RWPE1 (cell line): Measurements from ENCODE around the gene LAMA5.

Experiments used
- CTCF ChIA-PET: fragments of 350-600 bp; sonication (Branson Sonifier 250); formaldehyde crosslinking; extraction: SDS; loops from one replicate; lab custom pipeline; 2021; lab: Yijun Ruan, JAX
- POLR2A ChIA-PET: fragments of 400-600 bp; formaldehyde crosslinking; extraction: SDS; loops from one replicate; lab custom pipeline; 2020; ENCODE audit warnings: antibody characterized with exemption; ENCODE audit not compliant: low non-redundant PET; lab: Yijun Ruan, JAX
- DNase-seq: peaks from one replicate; pipeline ENCODE4 v3.0.0; 2012; ENCODE audit warnings: low spot score
- H3K27ac ChIP-seq: fragments of 450-650 bp; 2 replicates; pipeline ENCODE4 v1.5.1; 2017
- TF ChIP-seq, protein P1 (sequence below): fragments of 450-650 bp; conservative IDR thresholded peaks from 2 replicates; pipeline ENCODE4 v1.5.1; 2017; ENCODE audit warnings: low read depth, mild to moderate bottlenecking

Gene LAMA5

DNA sequence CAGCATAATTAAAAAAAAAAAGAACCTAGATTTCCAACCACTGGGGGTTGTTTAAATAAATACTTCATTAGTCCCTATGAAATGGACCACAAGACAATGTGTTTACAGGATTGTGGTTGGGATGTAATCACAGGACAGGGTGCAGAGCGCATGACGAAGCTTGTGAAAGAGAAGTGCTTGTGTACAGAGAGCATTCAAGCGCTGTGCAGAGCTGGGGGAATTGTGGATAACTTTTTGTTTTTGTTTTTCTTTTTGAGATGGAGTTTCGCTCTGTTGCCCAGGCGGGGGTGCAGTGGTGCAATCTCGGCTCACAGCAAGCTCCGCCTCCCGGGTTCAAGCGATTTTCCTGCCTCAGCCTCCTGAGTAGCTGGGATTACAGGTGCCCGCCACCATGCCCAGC, 22.3 kb downstream of the LAMA5 start:
- POLR2A ChIA-PET = no interaction called here
- TF ChIP-seq, protein P1, sequence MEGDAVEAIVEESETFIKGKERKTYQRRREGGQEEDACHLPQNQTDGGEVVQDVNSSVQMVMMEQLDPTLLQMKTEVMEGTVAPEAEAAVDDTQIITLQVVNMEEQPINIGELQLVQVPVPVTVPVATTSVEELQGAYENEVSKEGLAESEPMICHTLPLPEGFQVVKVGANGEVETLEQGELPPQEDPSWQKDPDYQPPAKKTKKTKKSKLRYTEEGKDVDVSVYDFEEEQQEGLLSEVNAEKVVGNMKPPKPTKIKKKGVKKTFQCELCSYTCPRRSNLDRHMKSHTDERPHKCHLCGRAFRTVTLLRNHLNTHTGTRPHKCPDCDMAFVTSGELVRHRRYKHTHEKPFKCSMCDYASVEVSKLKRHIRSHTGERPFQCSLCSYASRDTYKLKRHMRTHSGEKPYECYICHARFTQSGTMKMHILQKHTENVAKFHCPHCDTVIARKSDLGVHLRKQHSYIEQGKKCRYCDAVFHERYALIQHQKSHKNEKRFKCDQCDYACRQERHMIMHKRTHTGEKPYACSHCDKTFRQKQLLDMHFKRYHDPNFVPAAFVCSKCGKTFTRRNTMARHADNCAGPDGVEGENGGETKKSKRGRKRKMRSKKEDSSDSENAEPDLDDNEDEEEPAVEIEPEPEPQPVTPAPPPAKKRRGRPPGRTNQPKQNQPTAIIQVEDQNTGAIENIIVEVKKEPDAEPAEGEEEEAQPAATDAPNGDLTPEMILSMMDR = no peak
- no peak for DNase-seq
- peak overlapping the region; percentile 61 for H3K27ac ChIP-seq
- CTCF ChIA-PET = interaction anchor here (1.5 kb wide), 1 partner anchor 14 kb away, joined by 3 read pairs; no protein-coding TSS in a partner anchor

DNA sequence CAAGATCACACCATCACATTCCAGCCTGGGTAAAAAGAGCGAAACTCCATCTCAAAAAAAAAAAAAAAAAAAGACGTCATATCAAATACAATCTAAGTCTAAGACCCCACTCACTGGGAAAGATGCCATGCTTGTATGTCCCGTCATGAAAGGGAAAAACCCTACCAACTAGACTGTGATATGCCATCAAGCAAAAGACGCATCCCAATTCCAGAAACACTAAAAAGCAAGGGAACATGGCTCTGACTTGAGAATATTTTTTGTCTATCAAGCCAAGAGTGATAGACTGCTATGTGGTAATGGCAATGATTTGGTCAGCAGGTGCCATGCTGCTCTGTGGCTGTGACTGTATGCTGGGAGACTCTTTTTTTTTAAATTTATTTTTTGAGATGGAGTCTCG, 23.0 kb downstream of the LAMA5 start:
- TF ChIP-seq, protein P1 = no peak
- ChIA-PET CTCF (interaction anchor here (0.6 to 1.5 kb wide), 2 partner anchors 8 to 14 kb away, joined by 3 read pairs; no protein-coding TSS in a partner anchor), POLR2A (interaction anchor here (0.6 kb wide), 1 partner anchor 355 kb away, joined by 3 read pairs; no protein-coding TSS in a partner anchor)
- H3K27ac ChIP-seq = peak overlapping the region; percentile 61
- DNase-seq = no peak

DNA sequence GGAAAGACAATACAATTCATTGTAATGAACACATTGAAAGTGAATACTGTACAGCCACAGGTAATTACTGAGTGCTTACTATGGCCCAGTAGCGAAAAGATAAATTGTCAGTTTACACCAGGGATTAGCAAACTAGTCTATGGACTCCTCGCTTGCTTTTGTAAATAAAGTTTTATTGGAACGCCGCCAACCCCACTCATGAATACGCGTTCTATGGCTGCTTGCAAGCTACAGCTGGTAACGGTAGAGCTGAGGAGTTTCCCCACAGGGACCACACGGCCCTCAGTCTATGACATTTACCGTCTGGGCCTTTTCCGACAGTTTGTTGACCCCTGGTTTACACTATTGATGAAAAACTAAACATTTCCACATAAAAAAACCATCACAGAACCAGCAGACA, 24.2 kb downstream of the LAMA5 start:
- ChIA-PET CTCF (no interaction called here), POLR2A (no interaction called here)
- no peak for DNase-seq
- TF ChIP-seq, protein P1 = no peak
- H3K27ac ChIP-seq = peak overlapping the region; percentile 46

DNA sequence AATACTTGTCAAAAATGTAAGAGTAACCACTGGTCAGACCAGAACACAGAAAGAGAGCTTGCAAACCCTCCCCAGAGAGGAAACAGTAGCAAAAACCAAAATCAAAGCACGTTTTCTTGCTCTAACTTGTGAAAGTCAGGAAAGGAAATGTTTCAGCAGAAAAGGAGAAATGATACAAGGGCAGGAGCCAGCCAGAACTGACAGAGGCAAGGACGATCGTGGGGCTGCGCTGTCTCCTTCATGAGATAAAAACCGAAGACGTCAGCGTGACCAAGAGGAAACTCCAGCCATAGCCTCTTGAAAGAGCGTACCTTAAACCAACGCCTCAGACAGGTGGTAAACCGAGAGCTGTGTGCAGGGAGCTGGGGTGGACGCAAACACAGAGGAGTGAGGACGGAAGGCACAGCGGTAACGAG, 27.5 kb downstream of the LAMA5 start:
- H3K27ac ChIP-seq = peak overlapping the region; percentile 61
- CTCF ChIA-PET = interaction anchor here (0.6 to 1.0 kb wide), 5 partner anchors 9 to 399 kb away, joined by 3 to 4 read pairs (median 3); no protein-coding TSS in a partner anchor
- POLR2A ChIA-PET = interaction anchor here (0.7 kb wide), 1 partner anchor 43 kb away, joined by 6 read pairs; no protein-coding TSS in a partner anchor
- TF ChIP-seq, protein P1 = no peak
- no peak for DNase-seq

DNA sequence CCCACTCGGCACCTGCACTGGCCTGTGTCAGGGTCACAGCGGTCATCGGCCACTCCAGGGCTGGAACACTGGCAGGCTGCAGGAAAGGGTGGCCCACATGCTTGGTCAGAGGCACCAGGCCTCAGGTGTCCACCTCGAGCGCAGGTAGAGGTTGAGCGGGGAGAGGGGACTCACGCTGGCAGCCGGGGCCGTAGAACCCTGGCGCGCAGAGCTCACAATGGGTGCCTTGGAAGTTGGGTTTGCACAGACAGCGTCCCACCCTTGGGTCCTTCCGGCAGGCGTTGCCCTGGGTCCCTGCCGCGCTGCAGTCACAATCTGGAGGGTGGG, 28.9 kb downstream of the LAMA5 start:
- no peak for DNase-seq
- POLR2A ChIA-PET = no interaction called here

DNA sequence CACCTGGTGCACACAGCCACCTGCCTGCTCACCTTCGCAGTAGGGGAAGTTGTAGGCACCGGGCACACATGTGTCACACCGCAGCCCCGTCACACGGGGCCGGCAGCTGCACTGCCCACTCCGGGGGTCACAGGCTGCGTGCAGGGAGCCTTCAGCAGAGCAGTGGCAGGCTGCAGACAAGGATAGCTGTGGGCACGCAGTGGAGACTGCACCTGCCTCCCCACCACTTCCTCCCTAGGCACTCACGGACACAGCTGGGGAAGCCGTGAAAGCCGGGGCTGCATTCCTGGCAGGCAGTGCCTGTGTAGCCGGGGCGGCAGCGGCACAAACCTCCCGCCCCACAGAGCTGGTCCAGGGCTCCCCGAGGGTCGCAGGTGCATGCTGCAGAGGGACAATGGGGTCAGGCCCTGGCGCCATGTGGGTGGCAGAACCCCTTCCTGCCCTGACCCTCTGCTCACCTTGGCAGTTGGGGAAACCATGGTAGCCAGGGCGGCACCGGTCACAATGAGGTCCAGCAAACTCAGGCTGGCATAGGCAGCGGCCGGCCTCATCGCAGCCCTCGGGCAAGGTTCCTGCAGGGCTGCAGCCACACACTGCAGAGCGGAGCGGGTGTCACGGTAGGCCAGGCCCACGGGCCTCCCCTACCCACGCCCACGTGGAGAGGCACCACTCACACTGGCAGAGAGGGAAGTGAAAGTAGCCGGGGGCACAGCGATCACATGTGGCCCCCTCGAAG, 29.4 kb downstream of the LAMA5 start:
- DNase-seq = no peak
- POLR2A ChIA-PET = no interaction called here
- CTCF ChIA-PET = no interaction called here
- TF ChIP-seq, protein P1 = no peak
- peak overlapping the region; percentile 50 for H3K27ac ChIP-seq

More for the DNA sequence above, 28.9 kb downstream of the LAMA5 start:
- TF ChIP-seq, protein P1 = no peak
- H3K27ac ChIP-seq = peak overlapping the region; percentile 50
- CTCF ChIA-PET = no interaction called here
